Left renal cortex interstitium (tissue), 4 donors: ENCODE results near the gene TMCC3. TPM values are rescaled to one million over a fixed set of nuclear protein-coding genes. Genes with fewer than 3 reads are reported as not detected.

Experiments used
- DNase-seq, 4 donors: peaks; one replicate each; pipeline ENCODE4 v3.0.0-alpha.2; 2013; ENCODE audit warnings: low read depth in 4 of 4, low spot score in 2 of 4, missing footprints in 1 of 4
- polyA plus RNA-seq, 4 donors: library from polyadenylated mRNA; unstranded; fragments of 120-200 nt; gene quantifications; one replicate each; pipeline ENCODE4 v1.2.1, GENCODE V29; 2013; ENCODE audit not compliant: insufficient read length in 4 of 4

Gene TMCC3
- polyA plus RNA-seq, 4 donors, result 39.5 to 42.8 (median 40.6) TPM

DNA sequence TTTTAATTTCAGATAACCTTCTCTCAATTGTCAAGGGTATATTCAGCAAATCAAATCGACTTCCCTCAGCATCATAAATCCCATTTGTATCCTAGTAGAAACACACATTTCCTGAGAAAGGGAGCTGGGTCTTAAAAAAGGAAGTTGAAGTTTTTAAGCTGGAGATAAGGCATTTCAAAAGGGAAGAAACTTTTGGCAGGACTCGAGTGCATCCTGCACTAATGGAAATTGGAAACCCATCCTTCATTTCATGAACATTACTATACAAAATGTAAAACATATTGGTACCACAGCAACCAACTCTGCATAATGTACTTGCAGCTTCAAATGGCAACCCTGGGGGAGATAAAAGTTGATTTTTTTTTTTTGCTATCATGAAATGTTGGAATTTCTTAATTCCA lies 23.7 kb upstream of the TMCC3 start:
- no peak for DNase-seq

DNA sequence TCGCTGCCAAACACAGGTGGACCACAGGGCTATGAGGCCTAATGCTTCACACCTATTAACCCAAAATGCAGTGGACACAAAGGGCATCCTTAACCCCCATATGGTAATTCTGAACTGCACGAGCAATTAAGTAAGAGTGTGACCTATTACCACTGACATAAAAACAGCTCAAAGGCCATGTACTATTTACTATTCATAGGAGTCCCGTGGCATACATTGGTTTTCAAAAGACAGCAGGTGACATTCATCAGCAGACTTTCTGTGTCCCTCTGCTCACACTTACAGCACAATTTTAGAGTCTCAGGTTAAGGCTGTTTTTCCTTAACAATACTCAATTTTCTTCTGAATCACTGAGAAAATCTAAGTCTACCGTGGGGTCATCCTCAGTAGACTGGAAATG lies 23.1 kb upstream of the TMCC3 start:
- DNase-seq, result no peak

DNA sequence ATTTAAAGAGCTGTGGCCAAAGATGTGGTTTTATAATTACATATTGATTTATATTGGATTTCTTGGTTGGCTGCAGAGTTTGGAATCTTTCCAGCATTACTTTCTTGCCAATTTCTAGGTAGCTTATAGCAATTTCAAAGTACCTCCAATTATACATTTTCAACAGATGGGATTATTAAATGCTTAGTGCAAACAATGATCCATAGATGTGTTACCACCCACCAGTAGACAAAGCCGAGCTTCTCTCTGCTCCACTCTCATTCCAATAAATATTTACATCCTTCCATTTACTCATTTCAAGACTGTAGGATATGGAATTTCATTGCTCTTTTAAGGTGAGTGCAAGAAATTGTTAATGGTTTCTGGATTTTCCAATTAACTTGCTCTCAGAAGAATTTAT lies 21.6 kb upstream of the TMCC3 start:
- DNase-seq, result no peak

DNA sequence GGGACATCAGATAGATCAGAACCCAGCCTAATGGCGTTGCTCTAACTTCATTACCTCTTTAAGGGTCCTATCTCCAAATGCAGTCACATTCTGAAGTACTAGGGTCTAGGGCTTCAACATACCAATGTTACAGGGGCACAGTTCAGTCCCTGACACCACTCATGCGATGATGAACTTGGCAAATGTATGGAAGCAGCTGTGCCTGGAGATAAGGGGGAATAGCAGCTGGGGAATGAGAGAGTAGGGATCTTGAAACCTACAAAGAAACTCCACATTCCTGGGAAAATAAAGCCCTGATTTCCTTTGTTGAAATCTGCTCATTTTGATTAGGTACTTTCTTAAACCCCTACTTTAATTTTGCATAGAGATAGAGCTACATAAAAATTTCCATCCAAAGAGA lies 20.5 kb upstream of the TMCC3 start:
- DNase-seq, result no peak

DNA sequence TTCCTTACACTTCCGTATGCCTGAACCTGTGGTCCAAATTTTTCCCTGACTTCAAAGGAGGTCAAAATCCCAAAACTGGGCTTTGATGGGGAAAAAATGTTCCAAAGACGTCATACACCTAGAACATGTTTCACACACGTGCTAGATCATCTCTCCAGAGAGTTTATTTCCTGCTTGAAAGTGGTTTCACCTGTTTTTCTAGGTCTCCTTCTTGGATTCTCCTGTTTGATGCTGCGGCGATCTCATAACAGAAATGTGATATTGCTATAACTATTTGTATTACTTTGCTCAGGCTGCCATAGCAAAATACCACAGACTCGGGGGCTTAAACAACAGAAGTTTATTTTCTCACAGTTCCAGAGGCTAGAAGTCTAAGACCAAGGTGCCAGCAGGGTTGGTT lies 19.7 kb upstream of the TMCC3 start:
- no peak for DNase-seq

DNA sequence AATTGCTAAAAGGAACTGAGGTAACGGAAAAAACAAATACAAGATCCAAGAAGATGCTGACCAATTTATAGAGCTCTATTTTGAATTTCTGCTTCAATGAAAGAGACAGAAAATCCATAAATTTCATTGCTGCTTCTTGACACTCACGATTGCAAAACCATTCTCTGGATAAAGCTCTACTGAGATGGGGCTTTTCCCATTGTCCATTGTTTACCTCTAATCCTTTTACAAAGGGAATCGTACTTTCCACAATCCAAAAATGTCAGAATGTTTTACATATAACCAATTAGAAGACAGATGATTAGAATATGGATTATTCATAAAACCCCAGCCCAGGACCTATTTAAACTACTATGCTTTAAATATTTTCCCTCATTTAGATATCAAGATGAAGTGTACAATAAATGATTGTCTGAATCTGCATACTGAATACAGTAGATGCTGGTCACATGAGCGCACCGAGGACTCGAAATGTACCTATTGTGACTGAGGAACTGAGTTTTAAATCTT lies 16.7 kb upstream of the TMCC3 start:
- DNase-seq, result no peak

DNA sequence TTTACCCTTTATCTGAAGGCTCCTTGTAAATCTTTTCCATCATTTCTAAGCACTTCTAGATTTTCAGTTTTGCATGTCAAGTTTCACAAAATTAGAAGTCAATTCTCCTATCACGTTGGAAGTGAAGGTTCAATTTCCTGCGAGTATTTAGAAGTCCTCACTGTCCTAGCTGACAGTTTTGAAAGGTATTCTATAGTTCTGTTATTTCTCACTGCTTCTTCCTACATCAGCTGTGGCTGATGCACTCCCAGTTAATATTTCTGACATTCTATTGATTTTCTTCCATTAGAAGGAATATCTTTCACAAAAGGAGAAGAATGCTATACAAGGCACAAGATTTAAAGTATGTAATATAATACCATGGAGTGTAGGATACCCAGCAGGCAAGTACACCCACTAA lies 15.8 kb upstream of the TMCC3 start:
- no peak for DNase-seq

DNA sequence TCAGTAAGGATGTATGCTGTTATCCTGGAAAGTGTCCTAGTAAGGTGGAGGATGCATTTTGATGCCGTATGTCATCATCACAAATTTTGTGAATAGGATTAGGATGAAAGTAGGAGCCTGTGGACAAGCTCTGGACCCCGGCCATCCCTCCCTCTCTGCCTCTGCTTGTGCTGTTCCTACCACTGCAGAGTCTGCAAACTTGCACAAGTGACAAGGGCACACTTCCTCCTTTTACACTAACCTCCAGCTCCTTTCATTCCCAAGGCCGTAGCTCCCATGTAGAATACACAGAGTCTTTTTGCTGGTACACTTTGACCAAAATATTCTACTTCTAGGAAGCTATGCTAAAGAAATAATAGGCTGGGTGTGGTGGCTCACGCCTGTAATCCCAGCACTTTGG lies 13.3 kb upstream of the TMCC3 start:
- no peak for DNase-seq

DNA sequence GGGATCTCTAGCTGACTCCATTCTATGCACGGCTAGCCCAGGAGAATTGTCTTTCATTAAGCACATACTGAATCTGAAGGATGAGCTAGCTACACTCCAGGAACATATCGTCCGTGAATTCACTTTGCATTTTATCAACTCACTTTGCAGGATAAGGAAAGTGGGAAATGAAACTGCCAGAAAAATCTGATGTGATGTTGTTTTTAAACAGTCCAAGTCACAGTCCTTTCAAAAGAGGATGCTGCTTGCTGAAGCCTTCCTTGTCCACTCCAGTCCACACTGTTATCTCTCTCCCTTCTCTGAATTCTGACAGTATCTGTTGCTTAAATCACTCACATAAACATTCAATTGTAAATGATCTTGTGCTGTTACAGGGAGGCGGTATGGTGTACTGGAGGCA lies 12.7 kb upstream of the TMCC3 start:
- no peak for DNase-seq

DNA sequence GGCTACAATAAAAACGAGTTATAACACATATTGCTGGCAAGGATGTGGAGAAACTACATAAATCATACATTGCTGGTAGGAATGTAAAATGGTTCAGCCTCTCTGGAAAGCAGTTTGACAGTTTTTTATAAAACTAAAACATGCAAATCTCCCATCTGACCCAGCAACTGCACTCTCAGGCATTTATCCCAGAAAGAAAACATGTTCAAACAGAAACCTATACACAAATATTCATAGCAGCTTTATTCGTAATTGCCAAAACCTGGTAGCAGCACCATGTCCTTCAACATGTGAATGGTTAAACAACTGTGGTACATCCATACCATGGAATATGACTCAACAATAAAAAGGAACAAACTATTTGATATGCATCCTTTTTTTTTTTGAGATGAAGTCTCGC lies 10.1 kb upstream of the TMCC3 start:
- DNase-seq, result no peak

DNA sequence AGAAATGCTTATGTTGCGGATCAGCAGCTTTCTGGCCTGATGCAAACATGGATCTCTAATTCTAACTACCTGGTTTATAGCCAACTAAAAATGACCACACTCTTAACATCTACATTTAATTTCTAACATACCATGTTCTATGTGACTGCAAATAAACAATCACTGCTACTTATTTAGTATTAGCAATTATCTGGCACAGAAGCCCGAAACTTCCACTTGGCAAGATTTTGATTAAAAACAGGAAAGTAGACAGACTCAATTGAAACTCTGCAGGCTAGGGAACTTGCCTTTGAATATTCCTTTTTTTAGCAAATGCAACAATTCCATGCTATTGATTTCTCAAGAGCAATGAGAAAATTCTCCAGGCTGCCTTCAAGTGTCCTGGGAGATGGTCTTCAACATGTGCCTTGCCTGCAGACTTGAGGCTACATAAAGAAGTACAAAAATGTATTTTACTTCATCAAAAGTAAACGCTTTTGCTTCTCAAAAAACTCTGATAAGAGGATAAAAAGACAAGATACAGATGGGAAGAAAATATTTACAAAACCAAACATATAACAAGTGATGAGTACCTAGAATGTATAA lies 9.1 kb upstream of the TMCC3 start:
- no peak for DNase-seq

DNA sequence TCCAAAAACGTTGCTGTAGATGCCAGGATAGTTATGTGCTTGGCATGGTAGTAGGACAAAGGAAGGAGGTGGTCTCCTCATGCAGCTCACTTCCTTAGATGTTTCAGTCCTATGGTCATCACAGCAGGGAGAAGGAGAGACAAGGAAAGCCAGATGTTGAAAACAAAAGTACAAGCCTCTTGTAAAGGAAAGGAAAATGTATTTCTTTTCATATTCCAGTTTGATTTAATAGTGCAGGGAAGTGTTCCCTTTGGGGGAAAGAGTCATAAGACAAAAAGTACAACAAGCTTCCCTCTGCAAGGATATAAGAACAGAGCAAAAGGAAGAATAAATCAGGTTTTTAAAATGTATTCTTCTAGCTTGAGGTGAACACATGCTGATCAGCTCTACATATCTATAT lies 8.6 kb upstream of the TMCC3 start:
- no peak for DNase-seq

DNA sequence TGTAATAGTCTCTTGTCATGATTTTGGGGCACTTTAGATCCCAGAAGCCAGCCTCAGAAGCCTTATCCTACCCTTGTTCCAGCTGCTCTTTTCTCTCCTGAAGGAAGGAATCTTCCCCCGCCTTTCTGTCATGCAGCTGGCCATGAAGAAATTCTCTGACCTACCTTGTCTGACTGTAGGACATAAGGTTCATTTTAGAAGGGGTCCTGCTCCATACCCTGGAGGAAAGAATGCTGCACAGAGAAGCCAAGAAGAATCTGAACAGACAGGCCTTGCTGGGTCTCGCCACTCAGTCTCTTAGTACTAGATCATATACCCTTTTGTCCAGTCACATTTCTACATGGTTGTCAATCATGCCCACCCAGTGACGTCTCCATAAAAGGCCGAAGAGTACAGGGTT lies 6.2 kb upstream of the TMCC3 start:
- DNase-seq, result no peak

DNA sequence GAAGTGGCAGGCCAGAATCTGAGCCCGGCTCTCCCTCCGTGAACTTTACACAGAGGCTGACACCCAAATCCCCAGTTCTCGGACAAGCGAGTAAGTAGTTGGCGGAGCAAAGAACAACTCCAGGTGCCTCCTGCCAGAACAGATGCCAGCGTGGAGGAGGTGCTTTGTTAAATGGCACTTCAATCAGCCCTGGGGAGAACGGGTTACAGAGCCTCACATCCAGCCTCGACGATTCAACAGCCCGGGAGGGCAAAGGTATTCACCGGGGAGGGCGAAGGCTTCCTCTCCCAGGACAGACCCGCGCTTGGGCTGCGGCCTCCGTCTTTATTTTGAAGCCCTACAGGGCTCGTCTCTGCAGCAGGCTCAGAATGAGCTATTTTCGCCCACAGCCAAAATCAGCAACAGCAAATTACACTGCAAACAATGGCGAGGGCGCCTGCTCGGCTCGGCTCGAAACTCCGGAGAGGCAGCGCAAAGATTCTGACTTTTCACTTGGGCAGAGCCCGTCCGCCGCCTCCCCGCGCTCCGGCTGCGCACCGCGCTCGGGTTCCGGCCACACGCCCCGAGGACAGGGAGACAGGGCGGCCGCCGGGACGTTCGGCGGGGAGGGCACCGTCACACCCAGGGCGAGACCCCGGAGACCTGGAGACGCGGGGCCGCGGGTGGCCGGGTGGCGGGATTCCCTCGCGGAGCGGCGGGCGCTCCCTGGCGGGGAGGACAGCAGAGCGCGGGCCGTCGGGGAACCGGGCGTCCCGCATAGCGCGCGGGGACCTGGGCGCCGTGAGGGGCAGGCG lies 811 bp downstream of the TMCC3 start:
- DNase-seq, result no peak

DNA sequence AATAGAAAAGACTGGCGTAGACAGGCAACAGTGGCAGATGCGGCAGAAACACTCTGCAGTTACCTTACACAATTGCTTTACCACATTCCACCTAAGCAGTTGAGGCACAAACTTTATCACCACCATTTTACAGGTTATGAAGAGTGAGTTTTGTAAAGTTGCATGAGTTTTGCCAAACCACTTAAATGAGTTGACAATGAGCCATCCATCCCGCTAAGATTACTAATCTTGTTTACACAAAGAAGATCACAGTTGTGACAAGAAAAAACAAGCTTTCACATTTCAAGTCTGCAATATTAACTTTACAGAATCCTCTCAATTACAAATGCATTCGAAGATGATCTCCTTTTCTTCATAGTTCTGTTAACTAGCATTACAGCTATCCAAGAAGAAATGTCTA lies 1.8 kb downstream of the TMCC3 start:
- DNase-seq, result no peak

DNA sequence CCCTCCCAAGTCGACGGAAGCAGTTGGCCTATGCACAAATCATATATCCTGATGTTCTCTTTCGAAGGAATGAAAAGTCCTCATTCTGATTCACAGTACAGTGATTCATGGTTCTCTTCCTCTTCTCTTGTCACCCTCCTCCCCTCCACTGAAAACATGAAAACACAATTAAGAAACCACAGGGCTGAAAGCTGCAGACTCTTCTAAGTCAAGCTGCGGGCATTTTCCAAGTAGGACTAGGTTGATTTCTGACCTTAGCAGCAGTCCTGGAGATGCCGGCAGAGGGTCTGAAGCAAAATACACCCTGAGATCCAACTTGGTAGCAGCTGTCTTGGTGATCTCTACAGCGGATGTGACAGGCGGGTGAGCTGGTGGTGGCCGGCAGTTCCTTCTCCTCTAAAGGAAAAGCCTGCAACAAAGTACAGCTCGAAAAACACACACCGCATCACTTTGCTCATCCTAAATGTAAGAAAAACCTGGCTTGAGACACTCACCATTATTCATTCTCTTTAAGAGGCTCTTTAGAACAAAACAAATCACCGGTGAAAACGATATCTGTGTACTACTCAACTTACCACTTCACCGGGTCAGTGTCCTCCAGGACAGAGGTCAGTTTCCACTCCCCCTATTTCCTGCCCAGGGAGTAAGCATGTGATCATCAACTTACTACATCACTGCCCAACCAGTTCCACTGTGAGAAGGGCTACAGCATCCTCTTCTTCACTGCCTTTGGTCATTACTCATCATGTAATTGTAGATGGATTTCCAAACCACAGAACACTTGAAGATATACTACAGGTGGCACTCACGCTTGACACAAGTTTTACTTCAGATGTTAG lies 6.0 kb downstream of the TMCC3 start:
- DNase-seq, result peak in 3 of 4 donors; percentile 62 to 76 (median 73)

DNA sequence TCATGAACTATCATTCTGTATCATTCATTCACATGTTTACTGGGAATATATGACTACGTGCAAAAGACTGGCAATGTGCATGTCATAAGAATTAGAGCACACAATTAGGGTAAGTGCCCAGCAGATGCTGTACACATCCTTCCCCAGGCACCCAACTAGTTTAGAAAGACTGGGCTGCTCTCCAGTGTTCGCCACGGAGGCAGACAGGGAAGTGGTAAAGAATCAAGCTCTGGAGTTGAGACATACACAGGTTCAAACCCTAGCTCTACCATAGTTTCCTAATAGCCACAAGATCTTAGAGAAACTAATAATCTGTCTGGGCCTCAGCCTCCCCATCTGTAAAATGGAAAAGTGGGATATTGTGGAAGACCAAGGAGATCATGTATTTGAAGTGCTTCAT lies 6.8 kb downstream of the TMCC3 start:
- DNase-seq, result no peak

DNA sequence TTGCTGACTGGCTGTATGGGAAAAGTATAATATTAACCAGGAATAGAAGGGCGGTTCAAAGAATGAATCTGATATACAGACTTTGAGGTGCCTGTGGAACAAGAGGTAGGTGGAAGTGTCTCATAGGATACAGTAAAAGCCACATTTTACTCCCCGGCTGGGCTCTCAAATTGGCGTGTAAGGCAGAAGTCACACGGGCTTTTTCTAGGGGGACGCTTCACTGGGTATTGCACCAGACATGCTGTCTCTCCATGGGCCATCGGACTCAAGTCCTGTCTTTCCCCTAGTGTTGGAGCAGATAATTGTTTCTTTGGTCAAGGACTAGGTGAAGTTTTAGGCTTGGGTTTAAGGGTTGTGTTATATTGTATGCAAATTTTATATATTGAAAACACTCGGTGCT lies 9.1 kb downstream of the TMCC3 start:
- no peak for DNase-seq

DNA sequence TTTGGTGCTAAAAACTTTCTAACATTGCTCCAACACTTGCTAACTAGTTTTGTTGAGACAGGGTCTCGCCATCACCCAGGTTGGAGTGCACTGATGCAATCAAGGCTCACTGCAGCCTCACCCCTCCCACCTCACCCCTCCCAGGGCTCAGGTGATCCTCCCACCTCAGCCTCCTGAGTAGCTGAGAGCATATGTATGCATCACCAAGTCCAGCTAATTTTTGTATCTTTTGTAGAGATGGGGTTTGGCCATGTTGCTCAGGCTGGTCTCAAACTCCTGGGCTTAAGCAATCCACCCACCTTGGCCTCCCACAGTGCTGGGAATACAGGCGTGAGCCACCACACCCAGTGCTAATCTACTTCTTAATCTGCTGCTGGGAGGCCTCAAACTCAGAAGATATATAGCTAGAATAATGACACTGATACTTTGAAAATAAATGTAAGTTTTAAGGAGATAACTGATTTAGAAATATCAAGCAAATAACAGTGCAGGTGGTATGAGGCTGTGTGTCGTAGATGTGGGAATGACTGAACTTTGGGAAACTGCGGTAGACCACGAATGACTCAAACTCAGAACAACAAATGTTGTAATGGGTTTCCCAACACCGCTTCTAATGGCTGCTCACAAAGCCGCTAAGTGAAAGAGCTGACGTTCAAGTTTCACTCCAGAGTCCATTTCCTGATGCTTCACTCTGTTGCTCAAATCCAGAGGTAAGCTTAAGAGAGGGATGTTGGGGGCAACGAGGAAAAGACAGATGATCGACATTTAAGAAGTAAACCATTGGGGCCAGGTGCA lies 10.0 kb downstream of the TMCC3 start:
- DNase-seq, result no peak

DNA sequence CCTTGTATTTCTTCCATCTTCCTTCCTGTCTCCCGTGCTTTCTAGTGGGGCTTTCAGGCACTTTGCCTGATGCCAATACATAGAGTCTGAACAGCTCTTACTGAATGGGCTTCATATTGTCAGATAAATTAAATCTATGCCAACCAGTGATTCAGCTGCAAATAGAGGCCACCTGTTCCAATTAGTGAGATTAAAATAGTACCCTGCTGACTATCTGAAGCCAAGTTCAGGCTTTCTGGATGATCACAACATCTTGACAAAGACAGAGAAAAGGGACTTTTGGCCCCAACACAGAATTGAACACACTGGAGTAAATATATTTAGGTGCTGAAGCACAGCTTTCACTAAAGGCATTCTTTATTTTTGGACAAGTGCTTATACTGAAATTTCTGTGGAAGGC lies 11.8 kb downstream of the TMCC3 start:
- DNase-seq, result no peak
